HEK293T (cell line): Measurements from ENCODE around the gene MID1.

Experiments
- ELF4 ChIP-seq: fragments of 450-650 bp; IDR thresholded peaks from 2 replicates; pipeline ENCODE4 v1.6.1; 2017; ENCODE audit warnings: antibody characterized with exemption
- SUZ12 ChIP-seq: fragments of 450-650 bp; IDR thresholded peaks from 2 replicates; pipeline ENCODE4 v1.6.1; 2016; ENCODE audit warnings: mild to moderate bottlenecking
- TARDBP ChIP-seq: fragments of 450-650 bp; IDR thresholded peaks from 2 replicates; pipeline ENCODE4 v1.6.1; 2016
- ZNF384 ChIP-seq: fragments of 450-650 bp; IDR thresholded peaks from 2 replicates; pipeline ENCODE4 v1.6.1; 2016

DNA sequence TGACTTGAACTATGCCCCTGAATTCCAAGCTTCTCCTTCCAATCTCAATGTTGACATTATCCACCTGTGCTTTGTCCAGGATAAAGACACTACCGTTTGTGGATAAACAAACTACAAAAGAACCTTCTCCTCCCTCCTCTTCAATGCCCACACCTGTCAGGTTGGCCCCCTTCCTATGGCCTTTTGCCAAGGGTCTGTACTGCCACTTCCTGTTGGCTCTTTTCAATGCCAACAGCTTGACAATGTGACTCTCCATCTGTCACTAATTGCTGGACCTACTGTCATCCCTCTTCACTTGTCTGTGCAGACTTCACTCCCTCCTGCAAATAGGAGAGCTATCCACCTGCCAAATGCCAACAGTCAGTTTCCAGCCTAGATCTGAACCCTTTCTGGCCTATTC is 35.8 kb upstream of the MID1 start:
- TF ChIP-seq ZNF384 (no peak), TARDBP (no peak), SUZ12 (no peak), ELF4 (no peak)
